Measurements from ENCODE around the gene C22orf39. TPM values are rescaled to one million over a fixed set of nuclear protein-coding genes. Genes with fewer than 3 reads are reported as not detected.

The C22orf39 gene
- total RNA-seq, 1 experiment from 2014 or later: 19.3 TPM

DNA sequence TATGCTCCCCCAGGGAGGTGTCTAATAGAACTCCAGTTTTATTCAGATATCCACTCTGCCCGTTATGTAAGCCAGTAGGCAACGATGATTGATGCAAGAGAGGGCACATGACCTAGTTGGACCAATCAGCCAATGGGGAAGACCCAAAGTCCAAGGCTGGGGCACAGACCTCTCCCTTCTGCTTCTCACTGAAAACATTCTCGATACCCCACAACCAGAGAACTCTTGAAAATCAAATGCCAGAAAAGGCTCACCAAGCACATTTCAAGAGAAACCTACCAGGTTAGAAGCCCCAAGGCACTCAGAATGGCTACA, 23.4 kb downstream of the C22orf39 start:
- no peak overlapping the region for H2BK15ac ChIP-seq (ENCODE audit: low read depth, low read length)
- no peak overlapping the region for H3K27ac Mint-ChIP-seq

More for the DNA sequence above, 23.4 kb downstream of the C22orf39 start:
- Histone ChIP-seq H3K23ac (ENCODE audit: insufficient read length, low read depth, low read length) (no peak overlapping the region), H3K4ac (ENCODE audit: low read depth, low read length) (no peak overlapping the region), H3K56ac (ENCODE audit: insufficient read length, low read depth, low read length) (no peak overlapping the region), H3K18ac (ENCODE audit: insufficient read length, low read depth, low read length) (no peak overlapping the region), H3K14ac (ENCODE audit: insufficient read depth, low read length) (no peak overlapping the region), H4K20me1 (ENCODE audit: control insufficient read depth, insufficient read depth, insufficient read length) (no peaks in the 10 kb centered on the region), H2BK5ac (ENCODE audit: insufficient read length, low read length) (no peak overlapping the region), H2BK20ac (ENCODE audit: low read depth, low read length, poor library complexity, severe bottlenecking) (no peak overlapping the region), H2AFZ (ENCODE audit: low read length) (no peak overlapping the region), H3K27me3 (ENCODE audit: insufficient read depth, low read length) (no peaks in the 10 kb centered on the region), H4K5ac (ENCODE audit: insufficient read length, low read depth, low read length) (no peak overlapping the region), H3K4me1 (ENCODE audit: insufficient read depth, low read length) (peaks cover 4% of the 10 kb centered on the region; the same call in 1 of the 2 replicates), H3K4me2 (ENCODE audit: insufficient read depth, insufficient read length, low read length) (no peak overlapping the region), H2AK5ac (ENCODE audit: insufficient read length, low read length) (no peak overlapping the region), H3K9ac (ENCODE audit: extremely low read depth, insufficient read length, low read length) (no peak overlapping the region), H3T11ph (ENCODE audit: low read length) (no peak overlapping the region), H3K79me2 (ENCODE audit: insufficient read depth, low read length) (peaks cover 52% of the 10 kb centered on the region; the same call in 1 of the 2 replicates), H3K9me3 (ENCODE audit: control insufficient read depth, low read depth, low read length) (no peaks in the 10 kb centered on the region), H4K91ac (ENCODE audit: insufficient read length, low read depth, low read length) (no peak overlapping the region), H3K79me1 (ENCODE audit: insufficient read depth, low read depth, low read length, poor library complexity, severe bottlenecking) (peaks cover 26% of the 10 kb centered on the region), H2BK120ac (ENCODE audit: low read depth, low read length, poor library complexity, severe bottlenecking) (no peak overlapping the region), H4K8ac (replicated peaks; ENCODE audit: insufficient read length, low read depth, low read length) (no peak overlapping the region), H3K23me2 (ENCODE audit: insufficient read length, low read depth, low read length, poor library complexity, severe bottlenecking) (no peaks in the 10 kb centered on the region), H3K27ac (ENCODE audit: insufficient read length, low read depth, low read length) (no peak overlapping the region), H2BK12ac (ENCODE audit: insufficient read length, low read depth, low read length) (no peak overlapping the region)
- H3K36me3 Mint-ChIP-seq (ENCODE audit: insufficient read depth in 1 of 3, low read depth in 3 of 3): peaks cover 4 to 10% (median 4%) of the 10 kb centered on the region in 3 experiments; a peak in 5 of 7 replicates
- no peaks in the 10 kb centered on the region for H3K27me3 Mint-ChIP-seq (ENCODE audit: low read depth)
- WGBS (ENCODE audit: extremely low coverage, insufficient read length, low lambda C conversion rate): no CpG with 5 or more reads among the region's 3 CpGs
- no peak overlapping the region for H3K4me3 Mint-ChIP-seq
- no peaks in the 10 kb centered on the region; a peak in 1 of 5 replicates for H3K9me3 Mint-ChIP-seq
- no peak for DNase-seq
- TF ChIP-seq, protein P1, sequence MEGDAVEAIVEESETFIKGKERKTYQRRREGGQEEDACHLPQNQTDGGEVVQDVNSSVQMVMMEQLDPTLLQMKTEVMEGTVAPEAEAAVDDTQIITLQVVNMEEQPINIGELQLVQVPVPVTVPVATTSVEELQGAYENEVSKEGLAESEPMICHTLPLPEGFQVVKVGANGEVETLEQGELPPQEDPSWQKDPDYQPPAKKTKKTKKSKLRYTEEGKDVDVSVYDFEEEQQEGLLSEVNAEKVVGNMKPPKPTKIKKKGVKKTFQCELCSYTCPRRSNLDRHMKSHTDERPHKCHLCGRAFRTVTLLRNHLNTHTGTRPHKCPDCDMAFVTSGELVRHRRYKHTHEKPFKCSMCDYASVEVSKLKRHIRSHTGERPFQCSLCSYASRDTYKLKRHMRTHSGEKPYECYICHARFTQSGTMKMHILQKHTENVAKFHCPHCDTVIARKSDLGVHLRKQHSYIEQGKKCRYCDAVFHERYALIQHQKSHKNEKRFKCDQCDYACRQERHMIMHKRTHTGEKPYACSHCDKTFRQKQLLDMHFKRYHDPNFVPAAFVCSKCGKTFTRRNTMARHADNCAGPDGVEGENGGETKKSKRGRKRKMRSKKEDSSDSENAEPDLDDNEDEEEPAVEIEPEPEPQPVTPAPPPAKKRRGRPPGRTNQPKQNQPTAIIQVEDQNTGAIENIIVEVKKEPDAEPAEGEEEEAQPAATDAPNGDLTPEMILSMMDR (conservative IDR thresholded peaks at IDR 0.05): no peak
- peaks cover 31 to 32% of the 10 kb centered on the region in 2 experiments for H3K4me1 Mint-ChIP-seq

All from H9 (cell line).